HEK293T (cell line): Measurements from ENCODE around the gene ZNF564.
"Not testable (repeated sequence)": the region's sequence is repeated elsewhere in the genome, so short reads cannot be mapped to it uniquely, and the experiment has no call there.

Experiments used
- CTCF ChIA-PET: fragments of 350-600 bp; formaldehyde crosslinking; extraction: SDS; loops from one replicate; lab custom pipeline; 2021; ENCODE audit warnings: antibody characterized with exemption, inconsistent platforms; lab: Yijun Ruan, JAX
- POLR2A ChIA-PET: fragments of 350-600 bp; formaldehyde crosslinking; extraction: SDS; loops from one replicate; lab custom pipeline; 2020; ENCODE audit warnings: antibody characterized with exemption, inconsistent platforms; lab: Yijun Ruan, JAX
- DNase-seq: peaks from one replicate; pipeline ENCODE4 v3.0.0; 2012; ENCODE audit warnings: mixed read lengths; ENCODE audit errors: extremely low spot score
- ARNT ChIP-seq: fragments of 450-650 bp; IDR thresholded peaks from 2 replicates; pipeline ENCODE4 v1.6.1; 2017; ENCODE audit warnings: mild to moderate bottlenecking
- BHLHE40 ChIP-seq: fragments of 450-650 bp; IDR thresholded peaks from 2 replicates; pipeline ENCODE4 v1.6.1; 2016; ENCODE audit warnings: mild to moderate bottlenecking, moderate library complexity, borderline replicate concordance
- CTBP1 ChIP-seq: fragments of 450-650 bp; IDR thresholded peaks from 2 replicates; pipeline ENCODE4 v1.6.1; 2016; ENCODE audit warnings: borderline replicate concordance
- ELF4 ChIP-seq: fragments of 450-650 bp; IDR thresholded peaks from 2 replicates; pipeline ENCODE4 v1.6.1; 2017; ENCODE audit warnings: antibody characterized with exemption
- FOXA1 ChIP-seq: fragments of 450-650 bp; IDR thresholded peaks from 2 replicates; pipeline ENCODE4 v1.6.1; 2016; ENCODE audit warnings: mild to moderate bottlenecking
- FOXK2 ChIP-seq: fragments of 450-650 bp; IDR thresholded peaks from 2 replicates; pipeline ENCODE4 v1.6.1; 2016; ENCODE audit warnings: mild to moderate bottlenecking
- FOXM1 ChIP-seq: fragments of 450-650 bp; IDR thresholded peaks from 2 replicates; pipeline ENCODE4 v1.6.1; 2017; ENCODE audit warnings: mild to moderate bottlenecking, borderline replicate concordance
- HDGF ChIP-seq: fragments of 450-650 bp; IDR thresholded peaks from 2 replicates; pipeline ENCODE4 v1.6.1; 2017; ENCODE audit warnings: antibody characterized with exemption, borderline replicate concordance
- L3MBTL2 ChIP-seq: fragments of 450-650 bp; conservative IDR thresholded peaks from 2 replicates; pipeline ENCODE4 v1.6.1; 2016; ENCODE audit warnings: mild to moderate bottlenecking
- LEF1 ChIP-seq: fragments of 450-650 bp; IDR thresholded peaks from 2 replicates; pipeline ENCODE4 v1.6.1; 2017; ENCODE audit warnings: mild to moderate bottlenecking, borderline replicate concordance
- NFRKB ChIP-seq: fragments of 450-650 bp; IDR thresholded peaks from 2 replicates; pipeline ENCODE4 v1.6.1; 2016; ENCODE audit warnings: mild to moderate bottlenecking, moderate library complexity
- SP1 ChIP-seq: fragments of 450-650 bp; IDR thresholded peaks from 2 replicates; pipeline ENCODE4 v1.6.1; 2017
- SUZ12 ChIP-seq: fragments of 450-650 bp; IDR thresholded peaks from 2 replicates; pipeline ENCODE4 v1.6.1; 2016; ENCODE audit warnings: mild to moderate bottlenecking
- TARDBP ChIP-seq: fragments of 450-650 bp; IDR thresholded peaks from 2 replicates; pipeline ENCODE4 v1.6.1; 2016
- ZNF384 ChIP-seq: fragments of 450-650 bp; IDR thresholded peaks from 2 replicates; pipeline ENCODE4 v1.6.1; 2016
- TF ChIP-seq, protein P1 (sequence below): fragments of 450-650 bp; IDR thresholded peaks from 2 replicates; pipeline ENCODE4 v1.6.1; 2016

Gene ZNF564

DNA sequence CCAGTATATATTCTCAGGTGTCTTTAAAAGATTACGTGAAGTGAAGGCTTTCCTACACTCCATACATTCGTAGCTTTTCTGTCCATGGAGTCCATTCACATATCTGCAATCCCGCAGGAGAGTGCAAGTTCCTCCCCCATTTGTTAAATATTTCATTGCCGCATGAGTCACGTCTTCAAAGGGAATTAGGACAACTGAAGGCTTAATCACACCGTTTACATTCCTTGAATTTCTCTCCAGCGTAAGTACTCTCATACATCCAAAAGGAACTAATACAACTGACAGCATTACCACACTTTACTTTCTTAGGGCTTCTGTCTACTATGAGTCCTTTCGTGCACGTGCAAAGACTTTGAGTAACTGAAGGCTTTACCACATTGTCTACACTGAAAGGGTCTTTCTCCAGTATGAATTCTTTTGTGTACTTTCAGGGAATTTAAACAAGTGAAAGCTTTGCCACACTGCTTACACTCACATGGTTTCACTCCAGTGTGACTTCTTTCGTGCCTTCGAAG is 29.0 kb upstream of the ZNF564 start:
- ChIA-PET POLR2A (no interaction called here), CTCF (no interaction called here)
- DNase-seq, result no peak
- TF ChIP-seq HDGF, result no peak
- TF ChIP-seq FOXM1, result no peak
- no peak for TF ChIP-seq SUZ12
- TF ChIP-seq FOXA1, result no peak
- TF ChIP-seq ELF4, result no peak
- no peak for TF ChIP-seq FOXK2
- no peak for TF ChIP-seq LEF1
- TF ChIP-seq ZNF384, result no peak
- no peak for TF ChIP-seq L3MBTL2

DNA sequence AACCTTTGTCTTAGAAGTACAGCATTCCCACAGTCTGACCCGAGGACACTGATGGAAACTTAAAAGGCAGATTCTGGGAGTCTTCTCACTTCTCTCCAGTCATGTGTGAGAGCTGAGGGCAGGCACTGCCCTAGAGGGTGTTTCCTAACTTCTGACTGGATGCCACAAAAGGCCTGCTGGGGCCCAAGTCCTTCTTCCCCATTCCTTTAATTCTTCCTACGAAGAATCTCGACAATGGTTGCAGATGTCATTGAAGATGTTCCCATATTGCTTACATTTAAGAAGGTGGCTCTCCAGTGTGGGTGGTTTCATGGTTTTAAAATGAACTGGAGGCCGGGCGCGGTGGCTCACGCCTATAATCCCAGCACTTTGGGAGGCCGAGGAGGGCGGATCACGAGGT is 27.4 kb upstream of the ZNF564 start:
- DNase-seq, result no peak
- TF ChIP-seq SP1 (no peak), BHLHE40 (no peak), FOXA1 (no peak), CTBP1 (no peak), FOXM1 (no peak), SUZ12 (no peak), TARDBP (no peak), FOXK2 (no peak), ZNF384 (no peak), LEF1 (no peak)
- CTCF ChIA-PET, result no interaction called here
- POLR2A ChIA-PET, result no interaction called here

DNA sequence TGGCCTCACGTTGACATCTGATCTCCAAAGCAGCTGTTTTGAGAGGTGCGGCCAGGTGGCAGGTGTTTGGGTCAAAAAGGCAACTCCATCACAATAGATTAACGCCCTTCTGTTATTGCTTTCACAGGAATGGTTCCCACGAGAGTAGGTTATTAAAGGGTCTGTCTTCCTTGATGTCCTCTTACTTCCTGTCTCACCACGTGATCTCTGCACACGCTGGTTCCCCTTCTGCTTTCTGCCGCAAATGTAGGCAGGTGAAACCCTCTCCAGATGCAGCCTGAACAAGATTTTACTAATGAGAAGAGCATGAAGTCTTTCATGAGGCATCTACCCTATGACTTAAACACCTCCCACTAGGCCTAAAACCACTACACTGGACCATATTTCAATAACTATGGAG is 22.8 kb upstream of the ZNF564 start:
- ChIA-PET POLR2A (no interaction called here), CTCF (interaction anchor here (0.7 kb wide), 1 partner anchor 15 kb away, joined by 3 read pairs; no protein-coding TSS in a partner anchor)
- TF ChIP-seq CTBP1 (no peak), FOXM1 (no peak), NFRKB (no peak), TARDBP (no peak), LEF1 (no peak), FOXK2 (no peak), HDGF (no peak), L3MBTL2 (no peak), SP1 (no peak), ELF4 (no peak), ARNT (no peak), ZNF384 (no peak), BHLHE40 (no peak), SUZ12 (no peak), FOXA1 (no peak)
- TF ChIP-seq, protein P1, sequence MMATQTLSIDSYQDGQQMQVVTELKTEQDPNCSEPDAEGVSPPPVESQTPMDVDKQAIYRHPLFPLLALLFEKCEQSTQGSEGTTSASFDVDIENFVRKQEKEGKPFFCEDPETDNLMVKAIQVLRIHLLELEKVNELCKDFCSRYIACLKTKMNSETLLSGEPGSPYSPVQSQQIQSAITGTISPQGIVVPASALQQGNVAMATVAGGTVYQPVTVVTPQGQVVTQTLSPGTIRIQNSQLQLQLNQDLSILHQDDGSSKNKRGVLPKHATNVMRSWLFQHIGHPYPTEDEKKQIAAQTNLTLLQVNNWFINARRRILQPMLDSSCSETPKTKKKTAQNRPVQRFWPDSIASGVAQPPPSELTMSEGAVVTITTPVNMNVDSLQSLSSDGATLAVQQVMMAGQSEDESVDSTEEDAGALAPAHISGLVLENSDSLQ, result no peak
- no peak for DNase-seq

DNA sequence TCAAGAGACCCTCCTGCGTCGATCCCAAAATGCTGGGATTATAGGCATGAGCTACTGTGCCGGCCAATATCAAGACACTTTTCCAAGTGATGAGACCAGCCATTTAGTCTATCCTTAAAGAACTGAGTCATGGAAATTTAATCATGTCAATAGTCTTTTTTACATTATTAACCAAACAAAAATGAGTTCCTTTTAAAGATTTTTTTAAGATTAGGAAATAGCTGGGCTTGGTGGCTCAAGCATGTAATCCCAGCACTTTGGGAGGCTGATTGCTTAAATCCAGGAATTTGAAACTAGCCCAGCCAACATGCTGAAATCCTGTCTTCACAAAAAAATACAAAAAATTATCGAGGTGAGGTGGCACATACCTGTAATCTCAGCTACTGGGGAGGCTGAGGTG is 16.7 kb upstream of the ZNF564 start:
- no peak for DNase-seq
- TF ChIP-seq FOXM1 (no peak), FOXA1 (no peak), ELF4 (no peak), L3MBTL2 (no peak), ZNF384 (no peak), HDGF (no peak), TARDBP (no peak), CTBP1 (no peak), SUZ12 (no peak), ARNT (no peak), NFRKB (no peak), BHLHE40 (no peak), FOXK2 (no peak), LEF1 (no peak), SP1 (no peak)
- TF ChIP-seq, protein P1, result no peak
- ChIA-PET CTCF (no interaction called here), POLR2A (no interaction called here)

GRCh38 chr19:12566380-12566779 is 15.1 kb upstream of the ZNF564 start:
- POLR2A ChIA-PET, DNase-seq, CTCF ChIA-PET: not testable (repeated sequence)

DNA sequence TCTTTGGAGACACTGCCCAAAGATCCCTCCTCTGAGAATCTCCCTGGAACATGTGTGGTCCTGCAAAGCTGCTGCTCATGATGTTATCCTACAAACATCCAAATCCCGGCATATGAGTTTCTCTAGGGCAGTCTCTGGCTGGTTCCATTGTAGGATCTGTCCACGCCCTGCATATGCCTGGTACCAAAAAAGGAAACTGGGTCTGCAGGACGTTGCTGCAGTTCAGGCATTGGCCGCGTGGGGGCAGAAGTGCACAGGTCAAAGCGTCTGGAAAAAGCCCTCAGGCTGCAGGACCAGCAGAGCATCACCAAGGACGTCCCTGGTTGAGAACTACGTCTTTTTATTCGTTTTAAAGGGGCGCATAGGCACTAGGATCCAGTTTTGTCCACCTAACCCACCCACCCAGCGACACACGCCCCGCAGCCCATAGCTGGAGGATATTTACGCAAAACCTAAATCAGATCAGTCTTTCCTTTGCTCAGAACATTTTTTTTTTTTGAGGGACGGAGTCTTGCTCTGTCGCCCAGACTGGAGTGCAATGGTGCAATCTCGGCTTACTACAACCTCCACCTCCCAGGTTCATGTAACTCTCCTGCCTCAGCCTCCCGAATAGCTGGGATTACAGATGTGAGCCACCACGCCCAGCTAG is 12.9 kb upstream of the ZNF564 start:
- ChIA-PET POLR2A (no interaction called here), CTCF (interaction anchor here (0.6 to 1.8 kb wide), 7 partner anchors 24 to 227 kb away, joined by 3 to 5 read pairs (median 3); partner anchors contain the start of gene JUNB)
- peak; percentile 90 for DNase-seq
- TF ChIP-seq ELF4 (no peak), BHLHE40 (no peak), CTBP1 (no peak), FOXK2 (no peak), FOXM1 (no peak), ZNF384 (no peak), TARDBP (no peak), L3MBTL2 (no peak), HDGF (no peak), NFRKB (no peak), LEF1 (no peak), FOXA1 (no peak)
- TF ChIP-seq, protein P1, result no peak

DNA sequence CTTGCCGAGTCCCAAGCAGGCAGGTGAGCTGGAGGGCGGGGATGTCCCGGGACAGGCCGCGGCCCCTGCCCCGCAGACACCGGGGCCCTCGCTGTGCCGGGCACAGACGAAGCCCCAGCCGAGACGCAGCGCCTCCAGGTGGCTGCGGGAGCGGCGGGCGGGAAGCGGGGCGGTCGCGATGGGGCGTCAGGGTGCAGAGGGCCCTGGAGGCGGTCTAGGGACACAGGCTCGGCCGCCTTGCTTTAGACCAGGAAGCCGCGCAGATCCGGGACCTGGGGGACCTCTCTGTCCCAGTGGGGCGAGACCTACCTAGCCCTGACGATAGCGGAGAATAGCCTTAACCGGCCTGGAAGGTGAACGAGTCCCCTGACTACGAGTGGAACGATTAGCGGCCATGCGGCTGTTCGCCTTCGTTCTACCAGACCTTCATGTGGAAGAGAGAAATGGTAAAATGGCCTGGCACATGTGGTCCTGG is 4.2 kb upstream of the ZNF564 start:
- ChIA-PET POLR2A (no interaction called here), CTCF (no interaction called here)
- TF ChIP-seq TARDBP (no peak), ZNF384 (no peak), ARNT (no peak), NFRKB (no peak), FOXK2 (no peak), BHLHE40 (no peak), CTBP1 (no peak), HDGF (no peak), FOXM1 (no peak), SP1 (no peak), L3MBTL2 (no peak), LEF1 (no peak), ELF4 (no peak), FOXA1 (no peak), SUZ12 (no peak)
- TF ChIP-seq, protein P1, result no peak
- DNase-seq, result no peak
